GM18519 (cell line): ENCODE results near the gene PCYT2.

Experiments used
- ATAC-seq: cut with Tn5 transposase; IDR thresholded peaks from one replicate; pipeline ENCODE4 v1.9.1; 2021; ENCODE audit warnings: mild to moderate bottlenecking, moderate library complexity; ENCODE audit not compliant: unreplicated experiment, low FRiP score

The PCYT2 gene

GRCh38 chr17:81914103-81914850, 3.1 kb upstream of the PCYT2 start:
- no peak for ATAC-seq

GRCh38 chr17:81913394-81914102, 2.3 kb upstream of the PCYT2 start:
- ATAC-seq, result no peak

- ATAC-seq, result no peak
Measured at GRCh38 chr17:81912441-81913309, 1.5 kb upstream of the PCYT2 start.

- no peak for ATAC-seq
Measured at GRCh38 chr17:81911969-81912368, 770 bp upstream of the PCYT2 start.

- ATAC-seq, result peak; percentile 27
Measured at GRCh38 chr17:81910840-81911276, 341 bp downstream of the PCYT2 start.

- ATAC-seq, result no peak
Measured at GRCh38 chr17:81909966-81910839, 996 bp downstream of the PCYT2 start.

- no peak for ATAC-seq
Measured at GRCh38 chr17:81909231-81909630, 2.0 kb downstream of the PCYT2 start.

GRCh38 chr17:81908793-81909192, 2.4 kb downstream of the PCYT2 start:
- ATAC-seq, result no peak

GRCh38 chr17:81907219-81908145, 3.7 kb downstream of the PCYT2 start:
- no peak for ATAC-seq

GRCh38 chr17:81906476-81907218, 4.6 kb downstream of the PCYT2 start:
- ATAC-seq, result no peak

GRCh38 chr17:81905993-81906392, 5.2 kb downstream of the PCYT2 start:
- ATAC-seq, result no peak

GRCh38 chr17:81905424-81905875, 5.7 kb downstream of the PCYT2 start:
- no peak for ATAC-seq

GRCh38 chr17:81904600-81905423, 6.4 kb downstream of the PCYT2 start:
- no peak for ATAC-seq

- ATAC-seq, result no peak
Measured at GRCh38 chr17:81903896-81904599, 7.2 kb downstream of the PCYT2 start.

- ATAC-seq, result no peak
Measured at GRCh38 chr17:81903415-81903831, 7.8 kb downstream of the PCYT2 start.

- no peak for ATAC-seq
Measured at GRCh38 chr17:81902653-81903414, 8.4 kb downstream of the PCYT2 start.
